ENCODE data around the gene PICALM.

The PICALM gene

DNA sequence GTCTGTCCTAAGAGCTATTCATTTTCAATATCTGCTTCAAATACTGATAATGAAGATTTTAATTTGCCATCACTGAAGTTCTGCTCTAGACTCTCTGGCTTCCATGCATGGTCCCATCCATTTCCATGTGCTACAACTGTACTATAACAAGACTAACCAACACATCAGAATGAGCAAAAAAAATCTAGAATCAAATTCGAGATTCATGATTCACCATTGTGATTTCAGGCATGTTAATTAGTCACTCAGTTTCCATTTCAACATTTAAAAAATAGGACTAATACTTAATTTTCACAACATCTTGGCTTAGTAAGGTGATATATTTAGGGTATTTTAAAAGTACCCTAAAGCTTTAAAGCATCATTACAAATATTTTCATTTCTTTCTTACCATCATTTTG is 22.8 kb downstream of the PICALM start:
- DNase-seq: peak; percentile 6

DNA sequence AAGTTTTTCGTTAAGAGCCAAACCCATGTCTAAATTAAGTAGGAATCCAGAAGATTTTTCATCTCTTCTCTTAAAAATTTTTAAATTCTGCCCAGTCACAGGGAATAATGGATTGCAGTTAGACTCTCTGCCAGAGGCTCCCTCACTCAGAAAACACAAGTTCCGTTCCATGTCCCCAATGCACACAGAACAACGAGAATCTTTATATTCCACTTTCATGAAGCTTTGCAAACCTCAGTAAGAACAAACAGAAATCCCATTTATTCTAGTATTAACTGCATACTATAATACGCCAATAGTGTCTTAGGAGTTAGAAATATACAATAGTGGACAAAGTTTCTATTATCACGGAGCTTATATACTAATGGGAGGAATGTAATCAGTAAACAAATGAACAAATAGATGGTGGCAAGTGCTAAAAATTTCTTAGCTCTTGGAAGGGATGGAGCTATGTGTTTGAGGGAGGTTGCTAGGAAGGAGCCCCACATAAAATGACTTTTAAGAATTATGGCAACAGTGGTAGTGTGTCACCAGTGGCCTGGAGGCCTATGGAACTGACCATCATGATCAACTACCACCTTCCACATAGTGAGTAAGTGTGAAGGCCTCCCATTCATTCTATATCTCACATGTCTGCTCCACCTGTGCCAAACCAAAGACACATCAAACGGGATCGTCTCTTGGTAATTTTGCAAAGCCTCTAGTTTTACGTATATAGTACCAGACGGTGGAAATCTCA is 24.9 kb downstream of the PICALM start:
- DNase-seq: no peak

- DNase-seq: peak; percentile 91
Measured at GRCh38 chr11:86041975-86042378, 26.9 kb downstream of the PICALM start.

- no peak for DNase-seq
Measured at GRCh38 chr11:86040919-86041850, 27.7 kb downstream of the PICALM start.

GRCh38 chr11:86039094-86039493 is 29.8 kb downstream of the PICALM start:
- no peak for DNase-seq

DNA sequence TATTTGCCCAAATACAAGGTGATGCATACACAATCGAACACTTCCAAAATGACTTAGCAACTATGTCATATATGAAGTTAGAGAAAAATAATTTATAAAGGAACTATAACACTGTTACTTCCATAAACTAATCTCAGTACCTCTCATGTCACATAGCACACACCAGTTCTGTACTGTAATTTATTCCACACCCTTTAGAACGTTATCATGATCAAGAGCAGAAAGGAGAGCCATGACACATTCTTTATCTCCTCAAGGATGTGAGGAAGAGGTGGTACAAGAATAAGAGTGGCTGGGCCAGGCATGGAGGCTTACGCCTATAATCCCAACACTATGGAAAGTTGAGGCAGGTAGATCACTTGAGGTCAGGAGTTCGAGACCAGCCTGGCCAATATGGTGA is 31.1 kb downstream of the PICALM start:
- DNase-seq: no peak

DNA sequence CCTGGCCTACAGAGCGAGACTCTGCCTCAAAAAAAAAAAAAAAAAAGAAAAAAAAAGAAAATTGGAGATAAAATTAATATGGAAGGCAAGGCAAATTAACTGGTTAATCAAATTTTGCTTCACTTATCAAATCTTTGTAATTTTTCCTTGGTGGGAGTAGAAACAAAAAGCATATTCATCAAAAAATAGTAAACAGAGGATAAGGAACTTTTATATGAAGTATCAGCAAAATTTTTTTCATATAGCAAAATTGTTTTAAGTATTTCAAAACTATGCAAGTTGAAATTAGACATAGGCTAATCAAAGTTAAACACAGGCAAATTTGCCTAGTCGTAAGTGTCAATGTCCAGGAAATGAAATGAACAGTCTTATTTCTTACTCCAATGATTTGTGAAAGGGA is 33.0 kb downstream of the PICALM start:
- DNase-seq: no peak

DNA sequence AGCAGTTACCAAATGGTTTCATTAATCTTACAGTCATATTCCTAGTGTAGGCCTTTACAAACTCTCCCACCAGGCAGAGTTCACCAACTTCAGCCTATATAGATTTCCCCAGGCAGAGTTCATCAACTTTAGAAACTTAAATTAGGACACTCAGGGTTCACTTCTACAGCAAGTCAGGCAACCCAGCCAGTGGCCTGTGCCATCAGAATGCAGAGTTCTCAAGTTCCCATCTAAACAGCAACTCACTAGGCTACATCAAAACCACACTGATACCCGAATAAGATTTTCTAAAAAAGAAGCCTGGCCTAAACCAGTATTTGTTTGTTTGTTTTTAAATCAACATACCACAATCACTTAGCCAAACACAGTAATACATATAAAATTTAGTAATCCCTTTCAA is 33.7 kb downstream of the PICALM start:
- no peak for DNase-seq

DNA sequence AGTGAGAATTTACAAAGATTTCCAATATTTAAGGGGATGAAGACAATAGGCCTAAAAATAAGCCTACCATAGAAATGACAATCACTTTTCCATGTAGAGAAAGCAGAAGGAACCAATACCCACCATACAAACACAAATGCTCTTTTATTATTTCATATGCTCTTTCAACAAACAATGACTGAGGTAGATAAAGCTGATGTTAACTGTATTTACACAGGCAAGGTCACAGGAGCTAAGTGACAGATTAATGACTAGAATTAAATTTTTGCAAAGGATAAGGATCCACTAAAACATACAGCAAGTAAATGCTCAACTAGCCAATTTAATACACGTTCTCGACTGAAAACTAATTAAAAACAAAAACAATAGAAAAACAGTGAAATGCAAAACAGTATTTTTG is 34.2 kb downstream of the PICALM start:
- DNase-seq: no peak

GRCh38 chr11:86021377-86021776 is 47.5 kb downstream of the PICALM start:
- DNase-seq: no peak

GRCh38 chr11:86018249-86018648 is 50.6 kb downstream of the PICALM start:
- no peak for DNase-seq

- DNase-seq: no peak
Measured at GRCh38 chr11:86016451-86016850, 52.4 kb downstream of the PICALM start.

DNA sequence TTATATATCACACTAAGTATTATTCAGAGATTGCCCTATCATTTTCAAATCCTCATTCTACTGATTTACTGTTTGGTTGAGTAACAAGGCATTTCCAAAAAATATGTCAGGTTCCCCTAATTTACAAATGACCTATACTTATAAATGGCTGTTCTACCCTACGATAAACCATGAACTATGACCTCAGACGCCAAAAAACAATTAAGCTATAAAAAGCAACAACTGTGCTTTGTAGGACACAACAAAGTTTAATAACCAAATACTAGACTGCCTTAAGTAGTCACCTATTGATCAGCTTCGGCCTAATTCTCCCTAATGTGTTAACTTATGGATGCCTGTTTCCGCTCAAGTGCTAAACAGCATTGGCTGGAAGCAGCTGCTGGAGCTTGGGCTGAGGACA is 53.2 kb downstream of the PICALM start:
- no peak for DNase-seq

DNA sequence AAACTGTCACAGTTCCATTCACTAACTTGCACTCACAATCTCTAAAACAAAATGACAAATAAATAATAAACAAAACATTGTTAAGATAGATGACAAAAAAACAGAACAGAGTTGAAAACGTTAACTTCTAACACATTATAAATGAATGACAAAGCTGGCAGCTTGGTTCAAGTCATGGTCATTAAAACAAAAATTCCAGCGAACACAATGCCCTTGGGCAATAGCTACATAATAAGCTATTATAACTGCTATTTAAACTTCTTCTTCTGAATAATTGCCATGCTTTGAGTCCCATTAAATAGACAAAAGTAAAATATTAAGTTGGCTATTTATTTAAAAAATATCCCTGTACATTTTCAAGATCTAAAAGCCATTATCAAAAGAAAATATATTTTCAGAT is 54.7 kb downstream of the PICALM start:
- no peak for DNase-seq

GRCh38 chr11:86013713-86014112 is 55.2 kb downstream of the PICALM start:
- DNase-seq: no peak

GRCh38 chr11:86011175-86011574 is 57.7 kb downstream of the PICALM start:
- no peak for DNase-seq

- DNase-seq: no peak
Measured at GRCh38 chr11:86003654-86004053, 65.2 kb downstream of the PICALM start.

DNA sequence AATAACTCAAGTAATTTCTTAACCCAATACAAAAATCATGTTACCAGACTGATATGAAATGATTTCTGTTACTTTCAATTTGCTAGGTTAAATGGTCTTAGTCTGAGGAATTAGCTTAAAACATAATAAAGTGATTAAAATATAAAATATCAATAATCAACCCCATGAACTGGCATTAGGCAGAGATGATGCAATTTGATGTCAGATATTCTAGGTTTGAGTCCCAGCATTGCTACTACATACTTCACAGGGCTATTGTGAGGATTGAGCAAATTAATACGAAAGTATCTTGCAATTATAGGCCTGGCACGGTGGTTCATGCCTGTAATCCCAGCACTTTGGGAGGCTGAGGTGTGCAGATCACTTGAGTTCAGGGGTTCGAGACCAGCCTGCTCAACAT is 66.5 kb downstream of the PICALM start:
- no peak for DNase-seq

- no peak for DNase-seq
Measured at GRCh38 chr11:85991508-85991907, 77.4 kb downstream of the PICALM start.

GRCh38 chr11:85989746-85990145 is 79.1 kb downstream of the PICALM start:
- no peak for DNase-seq

DNA sequence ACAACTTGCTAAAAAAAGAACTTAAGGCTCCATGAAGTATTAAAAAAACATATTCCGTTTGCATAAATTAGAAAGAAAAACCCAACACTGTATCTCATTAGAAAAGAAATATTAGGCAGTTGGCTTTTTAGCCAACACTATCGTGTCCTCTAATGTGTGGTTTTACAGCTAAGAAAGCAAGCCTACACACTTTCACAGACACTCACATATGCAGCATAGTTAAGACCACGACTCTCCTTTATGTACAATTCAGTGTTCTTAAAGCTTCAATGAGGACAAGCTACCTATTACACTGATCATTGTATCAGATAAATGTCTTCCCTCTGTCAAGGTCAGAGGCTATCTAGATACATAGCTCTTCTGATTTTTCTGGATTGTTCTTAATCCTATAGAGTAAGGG is 80.1 kb downstream of the PICALM start:
- DNase-seq: no peak

DNA sequence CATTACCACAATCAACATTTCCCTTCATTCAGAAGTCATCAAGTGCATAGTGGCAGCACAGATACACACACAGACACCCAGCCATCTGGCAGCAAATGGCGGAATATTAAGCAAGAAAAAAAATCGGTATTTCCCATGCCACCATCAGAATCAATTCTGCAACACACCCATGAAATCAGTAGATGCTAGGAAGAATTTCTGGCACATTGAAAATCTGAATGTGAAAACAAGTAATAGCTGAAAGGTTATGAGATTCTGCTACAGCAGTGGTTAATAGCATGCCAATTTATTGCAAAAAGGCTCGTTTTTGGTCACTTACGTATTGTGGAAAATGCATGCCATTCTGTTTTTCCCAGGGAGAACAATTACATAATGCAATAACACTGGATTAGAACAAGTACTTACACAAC is 91.1 kb downstream of the PICALM start:
- no peak for DNase-seq

GRCh38 chr11:85976525-85976924 is 92.4 kb downstream of the PICALM start:
- no peak for DNase-seq

- no peak for DNase-seq
Measured at GRCh38 chr11:85974122-85974521, 94.8 kb downstream of the PICALM start.
